Measurements from ENCODE around the gene RRAGC. TPM values are rescaled to one million over a fixed set of nuclear protein-coding genes. Genes with fewer than 3 reads are reported as not detected.

Gene RRAGC
- total and polyA plus RNA-seq, 2 experiments from 2014 or later: 9.3 to 12.8 TPM

DNA sequence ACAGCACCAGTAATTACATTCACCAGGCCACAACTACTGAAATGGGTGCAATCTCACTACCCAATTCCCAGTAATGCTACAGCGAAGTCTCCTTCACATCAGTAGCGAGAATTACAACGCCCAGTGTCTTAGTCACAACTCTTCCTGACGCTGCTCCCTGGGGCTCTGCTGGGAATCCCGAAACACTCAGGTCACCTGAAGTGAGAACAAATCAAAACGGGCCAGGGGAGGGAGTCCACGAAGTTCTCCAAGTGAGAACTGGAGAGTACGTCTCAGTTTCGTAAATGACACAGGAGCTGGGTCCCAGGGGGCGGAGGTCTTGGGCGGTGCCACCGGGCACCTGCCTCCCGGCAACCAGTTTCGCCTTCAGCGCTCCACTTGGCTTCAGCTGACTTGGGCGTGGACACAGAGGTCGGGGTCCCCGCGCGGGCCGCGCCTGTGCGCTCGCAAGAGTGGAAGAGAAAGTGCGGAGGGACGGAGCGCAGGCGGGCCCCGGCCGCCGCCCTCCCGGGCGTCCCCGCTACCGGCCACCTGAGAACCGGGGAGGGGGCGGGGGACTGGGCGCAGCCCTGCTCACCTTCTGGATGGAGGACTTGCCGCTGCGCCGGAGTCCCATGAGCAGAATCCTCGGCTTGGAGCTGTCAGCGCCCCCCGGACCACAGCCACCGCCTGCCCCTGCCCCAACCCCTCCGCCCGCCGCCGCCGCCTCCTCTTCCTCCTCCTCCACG lies 575 bp downstream of the RRAGC start (continued):
- TF ChIP-seq, protein P1, sequence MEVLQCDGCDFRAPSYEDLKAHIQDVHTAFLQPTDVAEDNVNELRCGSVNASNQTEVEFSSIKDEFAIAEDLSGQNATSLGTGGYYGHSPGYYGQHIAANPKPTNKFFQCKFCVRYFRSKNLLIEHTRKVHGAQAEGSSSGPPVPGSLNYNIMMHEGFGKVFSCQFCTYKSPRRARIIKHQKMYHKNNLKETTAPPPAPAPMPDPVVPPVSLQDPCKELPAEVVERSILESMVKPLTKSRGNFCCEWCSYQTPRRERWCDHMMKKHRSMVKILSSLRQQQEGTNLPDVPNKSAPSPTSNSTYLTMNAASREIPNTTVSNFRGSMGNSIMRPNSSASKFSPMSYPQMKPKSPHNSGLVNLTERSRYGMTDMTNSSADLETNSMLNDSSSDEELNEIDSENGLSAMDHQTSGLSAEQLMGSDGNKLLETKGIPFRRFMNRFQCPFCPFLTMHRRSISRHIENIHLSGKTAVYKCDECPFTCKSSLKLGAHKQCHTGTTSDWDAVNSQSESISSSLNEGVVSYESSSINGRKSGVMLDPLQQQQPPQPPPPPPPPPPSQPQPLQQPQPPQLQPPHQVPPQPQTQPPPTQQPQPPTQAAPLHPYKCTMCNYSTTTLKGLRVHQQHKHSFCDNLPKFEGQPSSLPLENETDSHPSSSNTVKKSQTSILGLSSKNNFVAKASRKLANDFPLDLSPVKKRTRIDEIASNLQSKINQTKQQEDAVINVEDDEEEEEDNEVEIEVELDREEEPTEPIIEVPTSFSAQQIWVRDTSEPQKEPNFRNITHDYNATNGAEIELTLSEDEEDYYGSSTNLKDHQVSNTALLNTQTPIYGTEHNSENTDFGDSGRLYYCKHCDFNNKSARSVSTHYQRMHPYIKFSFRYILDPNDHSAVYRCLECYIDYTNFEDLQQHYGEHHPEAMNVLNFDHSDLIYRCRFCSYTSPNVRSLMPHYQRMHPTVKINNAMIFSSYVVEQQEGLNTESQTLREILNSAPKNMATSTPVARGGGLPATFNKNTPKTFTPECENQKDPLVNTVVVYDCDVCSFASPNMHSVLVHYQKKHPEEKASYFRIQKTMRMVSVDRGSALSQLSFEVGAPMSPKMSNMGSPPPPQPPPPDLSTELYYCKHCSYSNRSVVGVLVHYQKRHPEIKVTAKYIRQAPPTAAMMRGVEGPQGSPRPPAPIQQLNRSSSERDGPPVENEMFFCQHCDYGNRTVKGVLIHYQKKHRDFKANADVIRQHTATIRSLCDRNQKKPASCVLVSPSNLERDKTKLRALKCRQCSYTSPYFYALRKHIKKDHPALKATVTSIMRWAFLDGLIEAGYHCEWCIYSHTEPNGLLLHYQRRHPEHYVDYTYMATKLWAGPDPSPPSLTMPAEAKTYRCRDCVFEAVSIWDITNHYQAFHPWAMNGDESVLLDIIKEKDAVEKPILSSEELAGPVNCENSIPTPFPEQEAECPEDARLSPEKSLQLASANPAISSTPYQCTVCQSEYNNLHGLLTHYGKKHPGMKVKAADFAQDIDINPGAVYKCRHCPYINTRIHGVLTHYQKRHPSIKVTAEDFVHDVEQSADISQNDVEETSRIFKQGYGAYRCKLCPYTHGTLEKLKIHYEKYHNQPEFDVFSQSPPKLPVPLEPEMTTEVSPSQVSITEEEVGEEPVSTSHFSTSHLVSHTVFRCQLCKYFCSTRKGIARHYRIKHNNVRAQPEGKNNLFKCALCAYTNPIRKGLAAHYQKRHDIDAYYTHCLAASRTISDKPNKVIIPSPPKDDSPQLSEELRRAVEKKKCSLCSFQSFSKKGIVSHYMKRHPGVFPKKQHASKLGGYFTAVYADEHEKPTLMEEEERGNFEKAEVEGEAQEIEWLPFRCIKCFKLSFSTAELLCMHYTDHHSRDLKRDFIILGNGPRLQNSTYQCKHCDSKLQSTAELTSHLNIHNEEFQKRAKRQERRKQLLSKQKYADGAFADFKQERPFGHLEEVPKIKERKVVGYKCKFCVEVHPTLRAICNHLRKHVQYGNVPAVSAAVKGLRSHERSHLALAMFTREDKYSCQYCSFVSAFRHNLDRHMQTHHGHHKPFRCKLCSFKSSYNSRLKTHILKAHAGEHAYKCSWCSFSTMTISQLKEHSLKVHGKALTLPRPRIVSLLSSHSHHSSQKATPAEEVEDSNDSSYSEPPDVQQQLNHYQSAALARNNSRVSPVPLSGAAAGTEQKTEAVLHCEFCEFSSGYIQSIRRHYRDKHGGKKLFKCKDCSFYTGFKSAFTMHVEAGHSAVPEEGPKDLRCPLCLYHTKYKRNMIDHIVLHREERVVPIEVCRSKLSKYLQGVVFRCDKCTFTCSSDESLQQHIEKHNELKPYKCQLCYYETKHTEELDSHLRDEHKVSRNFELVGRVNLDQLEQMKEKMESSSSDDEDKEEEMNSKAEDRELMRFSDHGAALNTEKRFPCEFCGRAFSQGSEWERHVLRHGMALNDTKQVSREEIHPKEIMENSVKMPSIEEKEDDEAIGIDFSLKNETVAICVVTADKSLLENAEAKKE (CRISPR knock-in tag; IDR thresholded peaks at IDR 0.05): no peak
- TF ChIP-seq EZH2phosphoT487 (IDR thresholded peaks at IDR 0.05; ENCODE audit: unreplicated experiment): no peak
- TF ChIP-seq, protein P2, sequence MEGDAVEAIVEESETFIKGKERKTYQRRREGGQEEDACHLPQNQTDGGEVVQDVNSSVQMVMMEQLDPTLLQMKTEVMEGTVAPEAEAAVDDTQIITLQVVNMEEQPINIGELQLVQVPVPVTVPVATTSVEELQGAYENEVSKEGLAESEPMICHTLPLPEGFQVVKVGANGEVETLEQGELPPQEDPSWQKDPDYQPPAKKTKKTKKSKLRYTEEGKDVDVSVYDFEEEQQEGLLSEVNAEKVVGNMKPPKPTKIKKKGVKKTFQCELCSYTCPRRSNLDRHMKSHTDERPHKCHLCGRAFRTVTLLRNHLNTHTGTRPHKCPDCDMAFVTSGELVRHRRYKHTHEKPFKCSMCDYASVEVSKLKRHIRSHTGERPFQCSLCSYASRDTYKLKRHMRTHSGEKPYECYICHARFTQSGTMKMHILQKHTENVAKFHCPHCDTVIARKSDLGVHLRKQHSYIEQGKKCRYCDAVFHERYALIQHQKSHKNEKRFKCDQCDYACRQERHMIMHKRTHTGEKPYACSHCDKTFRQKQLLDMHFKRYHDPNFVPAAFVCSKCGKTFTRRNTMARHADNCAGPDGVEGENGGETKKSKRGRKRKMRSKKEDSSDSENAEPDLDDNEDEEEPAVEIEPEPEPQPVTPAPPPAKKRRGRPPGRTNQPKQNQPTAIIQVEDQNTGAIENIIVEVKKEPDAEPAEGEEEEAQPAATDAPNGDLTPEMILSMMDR (conservative IDR thresholded peaks at IDR 0.05; ENCODE audit: low read depth in 2 of 2): no peak
- no peak for TF ChIP-seq ZNF114 (CRISPR knock-in tag; IDR thresholded peaks at IDR 0.05)
- no peak for TF ChIP-seq JUNB (IDR thresholded peaks at IDR 0.05; ENCODE audit: unreplicated experiment)
- TF ChIP-seq STAT1 (IDR thresholded peaks at IDR 0.05; ENCODE audit: unreplicated experiment): no peak

DNA sequence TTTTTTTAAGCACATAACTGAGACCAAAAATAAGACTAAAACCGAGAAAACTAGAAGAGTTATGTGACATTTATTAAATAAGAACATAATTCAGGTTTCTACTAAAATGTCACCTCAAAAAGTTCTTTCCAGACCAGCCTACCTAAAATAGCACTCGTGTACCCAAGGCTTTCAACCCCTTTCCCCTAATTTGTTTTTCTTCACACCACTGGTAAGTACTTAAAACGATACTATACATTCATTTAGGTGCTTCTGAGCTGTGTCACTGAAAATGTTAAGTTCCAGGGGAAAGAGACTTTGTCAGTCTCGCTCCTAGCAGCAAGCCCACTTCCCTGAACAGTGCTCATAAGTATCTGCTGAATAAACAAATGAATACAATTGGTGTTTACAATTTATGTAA lies 6.8 kb downstream of the RRAGC start:
- no peaks in the 10 kb centered on the region for H3F3A ChIP-seq (replicated peaks; ENCODE audit: low read depth)
- peaks cover 16% of the 10 kb centered on the region for H3K79me2 ChIP-seq (replicated peaks; ENCODE audit: insufficient read depth)
- H3K4me3 ChIP-seq: no peak overlapping the region
- ATAC-seq: no peak
- no peaks in the 10 kb centered on the region for H3K27me3 ChIP-seq (ENCODE audit: insufficient read depth)
- no peaks in the 10 kb centered on the region for H3K27me3 Mint-ChIP-seq (ENCODE audit: insufficient read depth, low read depth, poor library complexity)
- H3K4me1 Mint-ChIP-seq: 0 out of 3 replicates have a peak, but pooled peaks cover 2% of the 10 kb centered on the region
- H3K36me3 Mint-ChIP-seq (ENCODE audit: low read depth): peaks cover 24% of the 10 kb centered on the region; the same call in 2 of the 3 replicates
- no peaks in the 10 kb centered on the region for H3K4me1 ChIP-seq (ENCODE audit: insufficient read depth)
- H4K20me1 ChIP-seq (replicated peaks; ENCODE audit: insufficient read depth): peaks cover 19% of the 10 kb centered on the region; the same call in 1 of the 2 replicates
- no peaks in the 10 kb centered on the region for H3K9me2 ChIP-seq (ENCODE audit: insufficient read depth)
- H3K27ac ChIP-seq (ENCODE audit: low read depth): no peak overlapping the region
- H2AFZ ChIP-seq: no peak overlapping the region
- DNase-seq (ENCODE audit: low spot score): no peak
- peaks cover 44% of the 10 kb centered on the region; the same call in 1 of the 2 replicates for H3K36me3 ChIP-seq (ENCODE audit: insufficient read depth)
- H3K9me3 Mint-ChIP-seq: no peaks in the 10 kb centered on the region
- no peak overlapping the region for H3K4me3 Mint-ChIP-seq
- no peak overlapping the region for H3K4me2 ChIP-seq
- H3K27ac Mint-ChIP-seq: no peak overlapping the region
- no peak for TF ChIP-seq EZH2phosphoT487 (IDR thresholded peaks at IDR 0.05; ENCODE audit: unreplicated experiment)
- TF ChIP-seq, protein P3, sequence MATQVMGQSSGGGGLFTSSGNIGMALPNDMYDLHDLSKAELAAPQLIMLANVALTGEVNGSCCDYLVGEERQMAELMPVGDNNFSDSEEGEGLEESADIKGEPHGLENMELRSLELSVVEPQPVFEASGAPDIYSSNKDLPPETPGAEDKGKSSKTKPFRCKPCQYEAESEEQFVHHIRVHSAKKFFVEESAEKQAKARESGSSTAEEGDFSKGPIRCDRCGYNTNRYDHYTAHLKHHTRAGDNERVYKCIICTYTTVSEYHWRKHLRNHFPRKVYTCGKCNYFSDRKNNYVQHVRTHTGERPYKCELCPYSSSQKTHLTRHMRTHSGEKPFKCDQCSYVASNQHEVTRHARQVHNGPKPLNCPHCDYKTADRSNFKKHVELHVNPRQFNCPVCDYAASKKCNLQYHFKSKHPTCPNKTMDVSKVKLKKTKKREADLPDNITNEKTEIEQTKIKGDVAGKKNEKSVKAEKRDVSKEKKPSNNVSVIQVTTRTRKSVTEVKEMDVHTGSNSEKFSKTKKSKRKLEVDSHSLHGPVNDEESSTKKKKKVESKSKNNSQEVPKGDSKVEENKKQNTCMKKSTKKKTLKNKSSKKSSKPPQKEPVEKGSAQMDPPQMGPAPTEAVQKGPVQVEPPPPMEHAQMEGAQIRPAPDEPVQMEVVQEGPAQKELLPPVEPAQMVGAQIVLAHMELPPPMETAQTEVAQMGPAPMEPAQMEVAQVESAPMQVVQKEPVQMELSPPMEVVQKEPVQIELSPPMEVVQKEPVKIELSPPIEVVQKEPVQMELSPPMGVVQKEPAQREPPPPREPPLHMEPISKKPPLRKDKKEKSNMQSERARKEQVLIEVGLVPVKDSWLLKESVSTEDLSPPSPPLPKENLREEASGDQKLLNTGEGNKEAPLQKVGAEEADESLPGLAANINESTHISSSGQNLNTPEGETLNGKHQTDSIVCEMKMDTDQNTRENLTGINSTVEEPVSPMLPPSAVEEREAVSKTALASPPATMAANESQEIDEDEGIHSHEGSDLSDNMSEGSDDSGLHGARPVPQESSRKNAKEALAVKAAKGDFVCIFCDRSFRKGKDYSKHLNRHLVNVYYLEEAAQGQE (IDR thresholded peaks at IDR 0.05; ENCODE audit: unreplicated experiment): no peak
- TF ChIP-seq ZNF114 (CRISPR knock-in tag; IDR thresholded peaks at IDR 0.05): no peak
- no peak for TF ChIP-seq POLR2AphosphoS5 (IDR thresholded peaks at IDR 0.05; ENCODE audit: low read depth)
- no peak for TF ChIP-seq EZH2 (IDR thresholded peaks at IDR 0.05; ENCODE audit: low read depth, unreplicated experiment)
- no peak for TF ChIP-seq JUNB (IDR thresholded peaks at IDR 0.05; ENCODE audit: unreplicated experiment)
- TF ChIP-seq CREB1 (CRISPR knock-in tag; IDR thresholded peaks at IDR 0.05; ENCODE audit: low read depth): no peak
- no peak for TF ChIP-seq ZNF331 (CRISPR knock-in tag; IDR thresholded peaks at IDR 0.05; ENCODE audit: low read depth)
